Measurements from ENCODE around the gene CELSR1. TPM values are rescaled to one million over a fixed set of nuclear protein-coding genes. Genes with fewer than 3 reads are reported as not detected.

Gene CELSR1
- total RNA-seq, 1 experiment from 2014 or later, result 19.6 TPM

DNA sequence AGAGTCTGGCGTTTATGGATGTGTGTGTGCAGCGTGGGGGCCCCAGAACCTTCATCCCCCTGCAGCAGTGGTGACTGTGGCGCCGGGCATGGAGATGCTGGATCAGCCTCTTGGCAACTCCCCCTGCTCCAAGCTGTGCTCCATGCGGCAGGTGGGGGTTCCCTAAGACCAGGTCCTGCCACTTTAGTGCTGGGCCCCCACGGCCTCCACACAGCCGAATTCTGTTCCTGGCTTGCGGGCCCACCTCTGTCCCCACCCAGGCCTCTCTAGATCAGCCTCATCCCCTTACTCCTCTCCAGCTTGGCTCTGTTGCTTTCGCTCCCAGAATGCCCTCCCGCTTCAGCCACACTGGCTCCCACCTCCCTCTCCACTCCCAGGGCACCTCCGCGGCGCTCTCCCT lies 142.3 kb downstream of the CELSR1 start:
- Histone ChIP-seq H3K4me3 (replicated peaks in 1 of 2; ENCODE audit: low read depth in 1 of 2, low read length in 2 of 2) (no peak overlapping the region), H3K9ac (ENCODE audit: low read length) (no peak overlapping the region), H4K20me1 (ENCODE audit: insufficient read depth) (no peaks in the 10 kb centered on the region), H3K27me3 (ENCODE audit: insufficient read depth, low read length) (no peaks in the 10 kb centered on the region), H3K4me2 (ENCODE audit: low read length) (no peak overlapping the region), H3K36me3 (ENCODE audit: control insufficient read depth in 1 of 2, insufficient read depth in 2 of 2, low read length in 2 of 2) (no peaks in the 10 kb centered on the region; a peak in 1 of 4 replicates), H3K4me1 (ENCODE audit: control insufficient read depth in 1 of 2, insufficient read depth in 2 of 2, low read length in 2 of 2) (no peaks in the 10 kb centered on the region), H2AFZ (ENCODE audit: low read depth, low read length, poor library complexity, severe bottlenecking) (no peak overlapping the region), H3K79me2 (ENCODE audit: insufficient read depth, low read length) (no peaks in the 10 kb centered on the region), H3K9me3 (ENCODE audit: control insufficient read depth in 1 of 2, insufficient read depth in 1 of 2, low read depth in 1 of 2, low read length in 2 of 2) (no peaks in the 10 kb centered on the region), H3K27ac (ENCODE audit: low read depth, low read length) (no peak overlapping the region), H3K9me2 (ENCODE audit: insufficient read depth) (no peaks in the 10 kb centered on the region)
- ChIA-PET CTCF (no interaction called here), RAD21 (ENCODE audit: low non-redundant PET in 1 of 2, low total read pairs in 2 of 2, uncharacterized antibody in 2 of 2, unreplicated experiment in 2 of 2) (interaction anchor here in 1 of 2 experiments (0.6 kb wide), 1 partner anchor 297 kb away, joined by 4 read pairs; no protein-coding TSS in a partner anchor), POLR2A (no interaction called here)
- BruUV-seq (replicated peaks), result no TSS peak
- intact Hi-C loops (cut with micrococcal nuclease), result no loop called here
- DNase-seq (ENCODE audit: low read depth, low spot score), result no peak
- TF ChIP-seq YY1 (IDR thresholded peaks at IDR 0.05; ENCODE audit: extremely low read depth, insufficient replicate concordance, low read depth, low read length), result no peak
- no peak for TF ChIP-seq POLR2AphosphoS5 (IDR thresholded peaks at IDR 0.05; ENCODE audit: low read depth, low read length)
- no peak for ATAC-seq

DNA sequence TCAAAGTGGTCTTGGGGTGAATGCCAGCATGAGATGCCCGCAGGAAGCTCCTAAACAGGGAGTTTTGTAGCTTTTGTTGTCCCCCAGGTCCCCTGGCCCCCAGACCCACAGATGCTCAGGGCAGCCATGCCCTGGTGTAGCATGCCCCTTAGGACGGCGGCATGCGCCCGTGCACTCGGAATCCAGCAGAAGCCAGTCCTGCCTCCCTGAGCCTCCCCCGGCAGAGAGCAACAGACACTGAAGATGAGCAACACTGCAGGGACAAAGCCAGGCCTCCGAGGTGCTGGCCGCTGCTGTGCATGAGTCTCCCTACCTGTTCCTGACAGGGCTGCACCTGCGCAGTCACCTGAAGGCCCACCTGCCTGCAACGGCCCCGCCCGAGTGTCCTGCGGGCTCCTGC lies 142.8 kb downstream of the CELSR1 start:
- RAD21 ChIA-PET (ENCODE audit: low non-redundant PET in 1 of 2, low total read pairs in 2 of 2, uncharacterized antibody in 2 of 2, unreplicated experiment in 2 of 2), result interaction anchor here in 1 of 2 experiments (0.6 kb wide), 1 partner anchor 298 kb away, joined by 4 read pairs; no protein-coding TSS in a partner anchor
- no peaks in the 10 kb centered on the region for H3K4me1 ChIP-seq (ENCODE audit: control insufficient read depth in 1 of 2, insufficient read depth in 2 of 2, low read length in 2 of 2)
- CTCF ChIA-PET, result no interaction called here
- no peak overlapping the region for H3K4me2 ChIP-seq (ENCODE audit: low read length)
- POLR2A ChIA-PET, result no interaction called here
- ATAC-seq (no peak), DNase-seq (ENCODE audit: low read depth, low spot score) (no peak)
- H4K20me1 ChIP-seq (ENCODE audit: insufficient read depth), result no peaks in the 10 kb centered on the region
- H3K9ac ChIP-seq (ENCODE audit: low read length), result no peak overlapping the region
- no peaks in the 10 kb centered on the region for H3K9me2 ChIP-seq (ENCODE audit: insufficient read depth)
- no peaks in the 10 kb centered on the region for H3K9me3 ChIP-seq (ENCODE audit: control insufficient read depth in 1 of 2, insufficient read depth in 1 of 2, low read depth in 1 of 2, low read length in 2 of 2)
- intact Hi-C loops (cut with micrococcal nuclease), result no loop called here
- H3K27ac ChIP-seq (ENCODE audit: low read depth, low read length), result no peak overlapping the region
- no peaks in the 10 kb centered on the region for H3K79me2 ChIP-seq (ENCODE audit: insufficient read depth, low read length)
- no peak for TF ChIP-seq YY1 (IDR thresholded peaks at IDR 0.05; ENCODE audit: extremely low read depth, insufficient replicate concordance, low read depth, low read length)
- TF ChIP-seq EZH2phosphoT487 (IDR thresholded peaks at IDR 0.05; ENCODE audit: borderline replicate concordance), result no peak
- TF ChIP-seq SIN3A (IDR thresholded peaks at IDR 0.05; ENCODE audit: low read depth), result no peak
- H3K27me3 ChIP-seq (ENCODE audit: insufficient read depth, low read length), result no peaks in the 10 kb centered on the region
- no peaks in the 10 kb centered on the region; a peak in 1 of 4 replicates for H3K36me3 ChIP-seq (ENCODE audit: control insufficient read depth in 1 of 2, insufficient read depth in 2 of 2, low read length in 2 of 2)
- H3K4me3 ChIP-seq (replicated peaks in 1 of 2; ENCODE audit: low read depth in 1 of 2, low read length in 2 of 2), result no peak overlapping the region
- no peak overlapping the region for H2AFZ ChIP-seq (ENCODE audit: low read depth, low read length, poor library complexity, severe bottlenecking)
- BruUV-seq (replicated peaks), result no TSS peak
